PC-9 (cell line): Measurements from ENCODE around the gene GABRA4. TPM values are rescaled to one million over a fixed set of nuclear protein-coding genes. Genes with fewer than 3 reads are reported as not detected.

Source experiments
- BruUV-seq: library from RNA; stranded (reverse); fragments of 400-500 nt; replicated peaks from 2 replicates; lab custom pipeline; 2021; lab: Mats Ljungman, UMichigan
- CTCF ChIA-PET: fragments of 300-600 bp; sonication (Branson Sonifier 250); formaldehyde crosslinking; loops from one replicate; lab custom pipeline; 2022; ENCODE audit warnings: antibody characterized with exemption; lab: Charles Lee
- POLR2A ChIA-PET: fragments of 300-600 bp; sonication (Branson Sonifier 250); formaldehyde crosslinking; loops from one replicate; lab custom pipeline; 2022; ENCODE audit warnings: antibody characterized with exemption; ENCODE audit not compliant: unreplicated experiment; lab: Charles Lee
- DNase-seq, 2 experiments: peaks; one replicate each; pipeline versions ENCODE4 v3.0.0 to v3.0.0-alpha.2; 2015 to 2022; ENCODE audit warnings: mixed read lengths in 1 of 2
- H2AFZ ChIP-seq: fragments of 200-600 bp; sonication (generic); 2 replicates; pipeline ENCODE4 v1.8.1; 2017; ENCODE audit warnings: antibody characterized with exemption
- H3F3A ChIP-seq: fragments of 200-600 bp; sonication (generic); 2 replicates; pipeline ENCODE4 v1.8.1; 2017; ENCODE audit warnings: antibody characterized with exemption, mild to moderate bottlenecking, low read depth; ENCODE audit not compliant: insufficient read depth
- H3K27ac ChIP-seq: fragments of 200-600 bp; sonication (generic); 2 replicates; pipeline ENCODE4 v1.6.1; 2016; ENCODE audit warnings: mixed run types
- H3K27me3 ChIP-seq: fragments of 200-600 bp; sonication (generic); 2 replicates; pipeline ENCODE4 v1.6.1; 2016; ENCODE audit warnings: low read depth, mixed run types; ENCODE audit not compliant: insufficient read depth
- H3K36me3 ChIP-seq: fragments of 200-600 bp; sonication (generic); 2 replicates; pipeline ENCODE4 v1.6.1; 2016; ENCODE audit warnings: low read depth, mixed run types
- H3K4me1 ChIP-seq: fragments of 200-600 bp; sonication (generic); replicated peaks from 2 replicates; pipeline ENCODE4 v1.6.1; 2016; ENCODE audit warnings: mixed run types; ENCODE audit not compliant: insufficient read depth
- H3K4me2 ChIP-seq: fragments of 200-600 bp; sonication (generic); 2 replicates; pipeline ENCODE4 v1.6.1; 2017; ENCODE audit warnings: mixed run types
- H3K4me3 ChIP-seq: fragments of 200-600 bp; sonication (generic); 2 replicates; pipeline ENCODE4 v1.6.1; 2016; ENCODE audit warnings: mixed run types
- H3K79me2 ChIP-seq: fragments of 200-600 bp; sonication (generic); 2 replicates; pipeline ENCODE4 v1.6.1; 2017; ENCODE audit warnings: low read depth, mixed run types
- H3K9me2 ChIP-seq: fragments of 200-600 bp; sonication (generic); 2 replicates; pipeline ENCODE4 v1.8.1; 2017; ENCODE audit warnings: mild to moderate bottlenecking; ENCODE audit not compliant: insufficient read depth
- H3K9me3 ChIP-seq: fragments of 200-600 bp; sonication (generic); 2 replicates; pipeline ENCODE4 v1.8.1; 2016; ENCODE audit warnings: low read depth; ENCODE audit not compliant: insufficient read depth
- H4K20me1 ChIP-seq: fragments of 200-600 bp; sonication (generic); 2 replicates; pipeline ENCODE4 v1.8.1; 2017; ENCODE audit not compliant: insufficient read depth
- CTCF ChIP-seq: fragments of 200-600 bp; sonication (generic); conservative IDR thresholded peaks from 2 replicates; pipeline ENCODE4 v1.6.1; 2017; ENCODE audit warnings: mixed run types, antibody characterized with exemption, mild to moderate bottlenecking, moderate library complexity
- EZH2 ChIP-seq: fragments of 200-600 bp; sonication (generic); IDR thresholded peaks from 2 replicates; pipeline ENCODE4 v1.8.0; 2017; ENCODE audit warnings: antibody characterized with exemption, low read depth
- intact Hi-C: fragments of 100-400 bp; cut with micrococcal nuclease; formaldehyde crosslinking; loops from one replicate; pipeline ENCODE4 v1.10.0; 2022; ENCODE audit not compliant: unreplicated experiment
- total RNA-seq: library from RNA; stranded (reverse); gene quantifications from 2 replicates; pipeline ENCODE4 v1.2.3, GENCODE V29; 2021

GABRA4 gene
- total RNA-seq, 1 experiment from 2014 or later = not detected

GRCh38 chr4:47017494-47017893 lies 24.1 kb upstream of the GABRA4 start:
- Histone ChIP-seq H3K79me2 (no peaks in the 10 kb centered on the region), H3K27ac (no peak overlapping the region), H3K27me3 (no peaks in the 10 kb centered on the region), H3K4me3 (no peak overlapping the region), H4K20me1 (no peaks in the 10 kb centered on the region), H2AFZ (no peak overlapping the region), H3K9me3 (no peaks in the 10 kb centered on the region), H3K9me2 (no peaks in the 10 kb centered on the region), H3K4me1 (no peaks in the 10 kb centered on the region), H3K36me3 (no peaks in the 10 kb centered on the region), H3F3A (no peaks in the 10 kb centered on the region), H3K4me2 (no peak overlapping the region)
- no TSS peak for BruUV-seq
- TF ChIP-seq EZH2 = no peak
- no peak for TF ChIP-seq CTCF
- ChIA-PET POLR2A (no interaction called here), CTCF (no interaction called here)
- no peak for DNase-seq
- intact Hi-C loops = no loop called here

- ChIA-PET POLR2A (no interaction called here), CTCF (no interaction called here)
- Histone ChIP-seq H3K4me3 (no peak overlapping the region), H3K9me2 (no peaks in the 10 kb centered on the region), H3K27me3 (no peaks in the 10 kb centered on the region), H3K4me2 (no peak overlapping the region), H3K27ac (no peak overlapping the region), H4K20me1 (no peaks in the 10 kb centered on the region), H3K79me2 (no peaks in the 10 kb centered on the region), H3K36me3 (no peaks in the 10 kb centered on the region), H3K4me1 (no peaks in the 10 kb centered on the region), H3F3A (no peaks in the 10 kb centered on the region), H2AFZ (no peak overlapping the region), H3K9me3 (no peaks in the 10 kb centered on the region)
- no TSS peak for BruUV-seq
- intact Hi-C loops = no loop called here
- DNase-seq = no peak
- TF ChIP-seq EZH2 (no peak), CTCF (no peak)
Observed at GRCh38 chr4:47017081-47017480, 23.7 kb upstream of the GABRA4 start.

GRCh38 chr4:47013373-47013772 lies 20.0 kb upstream of the GABRA4 start:
- no peaks in the 10 kb centered on the region for H4K20me1 ChIP-seq
- H3K27me3 ChIP-seq = no peaks in the 10 kb centered on the region
- no peaks in the 10 kb centered on the region for H3K9me2 ChIP-seq
- H3K9me3 ChIP-seq = no peaks in the 10 kb centered on the region
- H3K36me3 ChIP-seq = no peaks in the 10 kb centered on the region
- H2AFZ ChIP-seq = no peak overlapping the region
- H3K4me1 ChIP-seq = no peaks in the 10 kb centered on the region
- ChIA-PET POLR2A (no interaction called here), CTCF (no interaction called here)
- H3K27ac ChIP-seq = no peak overlapping the region
- H3K79me2 ChIP-seq = no peaks in the 10 kb centered on the region
- no peak overlapping the region for H3K4me2 ChIP-seq
- no TSS peak for BruUV-seq
- no peak for TF ChIP-seq EZH2
- no peak for TF ChIP-seq CTCF
- intact Hi-C loops = no loop called here
- no peaks in the 10 kb centered on the region for H3F3A ChIP-seq
- no peak for DNase-seq
- no peak overlapping the region for H3K4me3 ChIP-seq
